Esophagus muscularis mucosa (tissue), 4 donors: ENCODE results near the gene TNFAIP6. TPM values are rescaled to one million over a fixed set of nuclear protein-coding genes. Genes with fewer than 3 reads are reported as not detected.
A peak's percentile ranks its signal among the peaks of the same experiment; 100 is the strongest.

ENCODE experiments used
- DNase-seq: peaks from one replicate; pipeline ENCODE4 v3.0.0-alpha.2; 2017; ENCODE audit errors: extremely low spot score
- H3K27ac ChIP-seq, 4 donors: fragments of 200-600 bp; sonication (generic); replicated peaks in 1 of 4; 1 replicate in 3 of 4; 2 replicates in 1 of 4; pipeline ENCODE4 v1.5.1; 2016 to 2019; ENCODE audit warnings: mild to moderate bottlenecking in 1 of 4
- H3K27me3 ChIP-seq, 4 donors: fragments of 200-600 bp; sonication (generic); one replicate each; pipeline versions ENCODE4 v1.5.1 to v1.6.0; 2016 to 2019
- H3K36me3 ChIP-seq, 4 donors: fragments of 200-600 bp; sonication (generic); one replicate each; pipeline ENCODE4 v1.5.1; 2016 to 2019
- H3K4me1 ChIP-seq, 4 donors: fragments of 200-600 bp; sonication (generic); one replicate each; pipeline ENCODE4 v1.5.1; 2016 to 2019
- H3K4me3 ChIP-seq, 4 donors: fragments of 200-600 bp; sonication (generic); 1 replicate in 2 of 4; 2 replicates in 2 of 4; pipeline ENCODE4 v1.5.1; 2016 to 2019; ENCODE audit warnings: mild to moderate bottlenecking in 4 of 4, moderate library complexity in 1 of 4
- H3K9me3 ChIP-seq, 4 donors: fragments of 200-600 bp; sonication (generic); 1 replicate in 3 of 4; 2 replicates in 1 of 4; pipeline ENCODE4 v1.5.1; 2016 to 2019
- CTCF ChIP-seq, 3 experiments: fragments of 200-600 bp in 2 of 3; fragments of 450-650 bp in 1 of 3; sonication (generic) in 2 of 3; IDR thresholded peaks; one replicate each; pipeline ENCODE4 v1.5.1; 2017 to 2019; ENCODE audit warnings: antibody characterized with exemption in 3 of 3, mild to moderate bottlenecking in 2 of 3, moderate library complexity in 1 of 3
- EP300 ChIP-seq: sonication (generic); formaldehyde crosslinking; IDR thresholded peaks from one replicate; pipeline ENCODE4 v1.6.1; 2017; ENCODE audit warnings: antibody characterized with exemption
- POLR2A ChIP-seq: fragments of 450-650 bp; IDR thresholded peaks from one replicate; pipeline ENCODE4 v1.6.1; 2017; ENCODE audit warnings: antibody characterized with exemption, moderate library complexity, mild to moderate bottlenecking, low read depth
- POLR2AphosphoS5 ChIP-seq, 2 donors: sonication (generic); formaldehyde crosslinking; IDR thresholded peaks; one replicate each; pipeline ENCODE4 v1.6.1; 2017; ENCODE audit warnings: antibody characterized with exemption in 2 of 2
- WGBS: methylation state at CpG from one replicate; pipeline ENCODE4 v1.1.5; 2018; 5-methylcytosine and 5-hydroxymethylcytosine counted together
- intact Hi-C: fragments of 100-400 bp; cut with DNase I; formaldehyde crosslinking; loops from one replicate; pipeline ENCODE4 v1.15.1; 2023
- total RNA-seq, 4 donors: library from RNA; depleted of rRNA; stranded (reverse); fragments of >200 nt; gene quantifications; one replicate each; pipeline versions ENCODE4 v1.1.0 to v1.2.1, GENCODE V29; 2016

TNFAIP6 gene
- total RNA-seq, 4 donors from 2014 or later, result 3.5 to 13.3 (median 5.8) TPM

GRCh38 chr2:151329998-151330397, 27.4 kb upstream of the TNFAIP6 start:
- H3K27ac ChIP-seq, result no peak overlapping the region
- H3K9me3 ChIP-seq, result no peaks in the 10 kb centered on the region
- intact Hi-C loops, result no loop called here
- TF ChIP-seq POLR2AphosphoS5 (IDR thresholded peaks at IDR 0.05) (no peak), CTCF (IDR thresholded peaks at IDR 0.05) (no peak), EP300 (no peak), POLR2A (no peak)
- 76% methylated on average over 1 of the region's 1 CpG for WGBS
- no peaks in the 10 kb centered on the region for H3K27me3 ChIP-seq
- H3K4me3 ChIP-seq, result no peak overlapping the region
- peaks cover 0 to 6% (median 0%) of the 10 kb centered on the region in 4 donors for H3K4me1 ChIP-seq
- H3K36me3 ChIP-seq, result no peaks in the 10 kb centered on the region
- no peak for DNase-seq

GRCh38 chr2:151333083-151333482, 24.3 kb upstream of the TNFAIP6 start:
- Histone ChIP-seq H3K4me1 (peaks cover 0 to 6% (median 0%) of the 10 kb centered on the region in 4 donors), H3K36me3 (no peaks in the 10 kb centered on the region), H3K27ac (no peak overlapping the region), H3K4me3 (no peak overlapping the region), H3K9me3 (no peaks in the 10 kb centered on the region), H3K27me3 (peaks cover 0 to 5% (median 0%) of the 10 kb centered on the region in 4 donors)
- DNase-seq, result no peak
- TF ChIP-seq CTCF (IDR thresholded peaks at IDR 0.05), result no peak
- TF ChIP-seq POLR2A, result no peak
- TF ChIP-seq EP300, result no peak
- no peak for TF ChIP-seq POLR2AphosphoS5 (IDR thresholded peaks at IDR 0.05)
- intact Hi-C loops, result no loop called here
- 81% methylated on average over 3 of the region's 3 CpGs for WGBS

- WGBS, result 42% methylated on average over 3 of the region's 3 CpGs
- Histone ChIP-seq H3K9me3 (no peaks in the 10 kb centered on the region), H3K36me3 (no peaks in the 10 kb centered on the region), H3K27ac (peak overlapping the region in 2 of 4 donors; percentile 43 to 46), H3K27me3 (peaks cover 0 to 5% (median 0%) of the 10 kb centered on the region in 4 donors), H3K4me3 (no peak overlapping the region), H3K4me1 (peaks cover 0 to 6% (median 0%) of the 10 kb centered on the region in 4 donors)
- DNase-seq, result peak; percentile 42
- TF ChIP-seq POLR2AphosphoS5 (IDR thresholded peaks at IDR 0.05) (peak in 1 of 2 donors; percentile 52), POLR2A (no peak)
- intact Hi-C loops, result no loop called here
These were observed 23.1 kb upstream of the TNFAIP6 start for GRCh38 chr2:151334082-151334815.

- TF ChIP-seq CTCF (IDR thresholded peaks at IDR 0.05), result no peak
- TF ChIP-seq POLR2AphosphoS5 (IDR thresholded peaks at IDR 0.05), result no peak
- no peak for TF ChIP-seq POLR2A
- TF ChIP-seq EP300, result no peak
- Histone ChIP-seq H3K36me3 (no peaks in the 10 kb centered on the region), H3K27me3 (peaks cover 0 to 5% (median 0%) of the 10 kb centered on the region in 4 donors), H3K4me3 (no peak overlapping the region), H3K4me1 (peaks cover 0 to 6% (median 0%) of the 10 kb centered on the region in 4 donors), H3K9me3 (no peaks in the 10 kb centered on the region), H3K27ac (no peak overlapping the region)
- WGBS, result 68% methylated on average over 2 of the region's 2 CpGs
- intact Hi-C loops, result no loop called here
- DNase-seq, result peak; percentile 21
These were observed 20.5 kb upstream of the TNFAIP6 start for GRCh38 chr2:151336863-151337371.

- H3K4me1 ChIP-seq, result peaks cover 0 to 6% (median 0%) of the 10 kb centered on the region in 4 donors
- intact Hi-C loops, result no loop called here
- no peak overlapping the region for H3K27ac ChIP-seq
- H3K27me3 ChIP-seq, result peaks cover 0 to 5% (median 0%) of the 10 kb centered on the region in 4 donors
- no peaks in the 10 kb centered on the region for H3K9me3 ChIP-seq
- H3K4me3 ChIP-seq, result no peak overlapping the region
- 65% methylated on average over 1 of the region's 1 CpG for WGBS
- no peak for DNase-seq
- no peaks in the 10 kb centered on the region for H3K36me3 ChIP-seq
- no peak for TF ChIP-seq POLR2A
- no peak for TF ChIP-seq POLR2AphosphoS5 (IDR thresholded peaks at IDR 0.05)
- TF ChIP-seq EP300, result no peak
- TF ChIP-seq CTCF (IDR thresholded peaks at IDR 0.05), result no peak
These were observed 19.7 kb upstream of the TNFAIP6 start for GRCh38 chr2:151337643-151338042.
